ENCODE measurements around the gene ARHGEF3. TPM values are rescaled to one million over a fixed set of nuclear protein-coding genes. Genes with fewer than 3 reads are reported as not detected.
"Not testable (repeated sequence)": the region's sequence is repeated elsewhere in the genome, so short reads cannot be mapped to it uniquely, and the experiment has no call there.

Gene ARHGEF3
- total RNA-seq, 1 donor: 21.7 TPM

DNA sequence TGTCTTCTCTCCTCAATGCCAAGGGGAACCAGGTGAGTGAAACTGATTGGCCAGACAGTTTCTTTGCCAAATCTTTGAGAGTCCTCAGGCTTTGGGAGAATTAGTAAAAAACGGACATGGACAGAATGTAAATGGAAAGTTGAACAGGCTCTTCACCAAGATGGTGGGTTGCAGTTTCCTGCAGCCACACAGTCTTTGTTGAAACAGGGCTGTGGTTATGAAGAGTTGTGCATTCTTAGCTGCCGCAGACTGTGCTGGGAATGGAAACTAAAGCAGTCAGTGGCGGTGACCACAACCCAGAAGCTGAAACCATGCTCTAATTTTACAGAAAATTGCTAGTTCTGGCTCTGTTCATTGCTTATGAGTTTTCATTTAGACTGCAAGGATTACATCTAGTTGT is 76.6 kb downstream of the ARHGEF3 start:
- Histone ChIP-seq H3K9me3 (ENCODE audit: low read depth, low read length) (no peaks in the 10 kb centered on the region), H3K4me3 (ENCODE audit: insufficient read depth, low read length) (no peak overlapping the region), H3K79me2 (ENCODE audit: insufficient read depth, low read length) (no peaks in the 10 kb centered on the region), H3K4me1 (ENCODE audit: insufficient read depth, low read length) (no peaks in the 10 kb centered on the region), H2AFZ (ENCODE audit: low read length) (no peak overlapping the region), H3K27me3 (ENCODE audit: insufficient read depth, low read length) (no peaks in the 10 kb centered on the region), H3K36me3 (ENCODE audit: insufficient read depth, low read length) (no peaks in the 10 kb centered on the region), H3K27ac (ENCODE audit: low read depth, low read length) (no peak overlapping the region), H4K20me1 (ENCODE audit: insufficient read depth, low read length) (no peaks in the 10 kb centered on the region), H3K4me2 (ENCODE audit: insufficient read depth, low read length) (no peak overlapping the region)
- no peak for TF ChIP-seq CTCF (IDR thresholded peaks at IDR 0.05; ENCODE audit: extremely low read depth, low read depth, low read length)
- no peak for DNase-seq (ENCODE audit: insufficient read length, low spot score, missing footprints)

DNA sequence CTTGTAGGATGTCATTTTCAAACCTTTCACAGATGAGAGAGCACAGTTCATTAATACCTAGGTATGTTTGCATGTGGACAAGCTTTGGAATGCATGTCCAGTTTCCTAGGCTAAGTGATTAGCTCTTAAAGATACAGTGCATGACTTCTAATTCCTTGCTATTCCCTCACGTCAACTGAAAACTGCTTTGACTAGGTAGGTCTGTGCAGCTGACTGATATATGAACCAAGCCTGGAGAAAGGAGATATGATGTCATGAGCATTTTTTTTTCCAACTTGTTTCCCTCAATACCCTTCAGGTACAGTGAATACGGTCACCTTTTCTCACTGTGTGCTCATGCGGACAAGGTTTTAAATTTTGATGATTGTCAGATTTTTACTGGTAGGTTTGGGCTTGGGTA is 77.1 kb downstream of the ARHGEF3 start:
- H2AFZ ChIP-seq (ENCODE audit: low read length): no peak overlapping the region
- H3K27ac ChIP-seq (ENCODE audit: low read depth, low read length): no peak overlapping the region
- H3K79me2 ChIP-seq (ENCODE audit: insufficient read depth, low read length): no peaks in the 10 kb centered on the region
- no peak overlapping the region for H3K4me2 ChIP-seq (ENCODE audit: insufficient read depth, low read length)
- H3K27me3 ChIP-seq (ENCODE audit: insufficient read depth, low read length): no peaks in the 10 kb centered on the region
- H3K4me1 ChIP-seq (ENCODE audit: insufficient read depth, low read length): no peaks in the 10 kb centered on the region
- no peaks in the 10 kb centered on the region for H3K9me3 ChIP-seq (ENCODE audit: low read depth, low read length)
- no peaks in the 10 kb centered on the region for H4K20me1 ChIP-seq (ENCODE audit: insufficient read depth, low read length)
- H3K4me3 ChIP-seq (ENCODE audit: insufficient read depth, low read length): no peak overlapping the region
- H3K36me3 ChIP-seq (ENCODE audit: insufficient read depth, low read length): no peaks in the 10 kb centered on the region
- no peak for TF ChIP-seq CTCF (IDR thresholded peaks at IDR 0.05; ENCODE audit: extremely low read depth, low read depth, low read length)
- no peak for DNase-seq (ENCODE audit: insufficient read length, low spot score, missing footprints)

DNA sequence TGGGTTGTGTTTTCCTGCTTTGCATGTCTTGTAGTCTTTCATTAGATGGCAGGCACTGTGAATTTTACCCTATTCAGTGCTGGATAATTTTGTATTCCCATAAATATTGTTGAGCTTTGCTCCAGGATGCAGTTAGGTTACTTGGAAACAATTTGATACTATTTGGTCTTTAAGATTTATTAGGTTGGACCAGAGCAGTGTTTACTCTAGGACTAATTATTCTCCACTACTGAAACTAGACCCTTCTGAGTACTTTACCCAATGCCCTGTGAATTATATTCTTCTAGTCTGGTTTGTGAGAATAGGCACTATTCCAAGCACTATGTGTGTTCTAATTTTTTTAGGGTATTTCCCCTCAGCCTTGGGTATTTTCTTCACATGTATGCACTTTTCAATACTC is 80.9 kb downstream of the ARHGEF3 start:
- no peaks in the 10 kb centered on the region for H3K79me2 ChIP-seq (ENCODE audit: insufficient read depth, low read length)
- no peaks in the 10 kb centered on the region for H3K36me3 ChIP-seq (ENCODE audit: insufficient read depth, low read length)
- H3K4me2 ChIP-seq (ENCODE audit: insufficient read depth, low read length): no peak overlapping the region
- H3K9me3 ChIP-seq (ENCODE audit: low read depth, low read length): no peaks in the 10 kb centered on the region
- no peaks in the 10 kb centered on the region for H3K27me3 ChIP-seq (ENCODE audit: insufficient read depth, low read length)
- no peak overlapping the region for H3K4me3 ChIP-seq (ENCODE audit: insufficient read depth, low read length)
- no peaks in the 10 kb centered on the region for H4K20me1 ChIP-seq (ENCODE audit: insufficient read depth, low read length)
- no peak for DNase-seq (ENCODE audit: insufficient read length, low spot score, missing footprints)
- no peak for TF ChIP-seq CTCF (IDR thresholded peaks at IDR 0.05; ENCODE audit: extremely low read depth, low read depth, low read length)
- no peaks in the 10 kb centered on the region for H3K4me1 ChIP-seq (ENCODE audit: insufficient read depth, low read length)
- H2AFZ ChIP-seq (ENCODE audit: low read length): no peak overlapping the region
- H3K27ac ChIP-seq (ENCODE audit: low read depth, low read length): no peak overlapping the region

GRCh38 chr3:56718809-56719208 is 82.9 kb downstream of the ARHGEF3 start:
- H3K27me3 ChIP-seq (ENCODE audit: insufficient read depth, low read length); H3K4me2 ChIP-seq (ENCODE audit: insufficient read depth, low read length); H3K36me3 ChIP-seq (ENCODE audit: insufficient read depth, low read length); H3K27ac ChIP-seq (ENCODE audit: low read depth, low read length); H4K20me1 ChIP-seq (ENCODE audit: insufficient read depth, low read length); DNase-seq (ENCODE audit: insufficient read length, low spot score, missing footprints); H3K79me2 ChIP-seq (ENCODE audit: insufficient read depth, low read length); H2AFZ ChIP-seq (ENCODE audit: low read length); H3K9me3 ChIP-seq (ENCODE audit: low read depth, low read length); H3K4me1 ChIP-seq (ENCODE audit: insufficient read depth, low read length); H3K4me3 ChIP-seq (ENCODE audit: insufficient read depth, low read length): not testable (repeated sequence)

GRCh38 chr3:56711344-56711743 is 90.4 kb downstream of the ARHGEF3 start:
- H2AFZ ChIP-seq (ENCODE audit: low read length): no peak overlapping the region
- no peak for DNase-seq (ENCODE audit: insufficient read length, low spot score, missing footprints)
- H3K4me1 ChIP-seq (ENCODE audit: insufficient read depth, low read length): no peaks in the 10 kb centered on the region
- no peaks in the 10 kb centered on the region for H3K79me2 ChIP-seq (ENCODE audit: insufficient read depth, low read length)
- no peak overlapping the region for H3K4me2 ChIP-seq (ENCODE audit: insufficient read depth, low read length)
- H4K20me1 ChIP-seq (ENCODE audit: insufficient read depth, low read length): no peaks in the 10 kb centered on the region
- H3K9me3 ChIP-seq (ENCODE audit: low read depth, low read length): no peaks in the 10 kb centered on the region
- no peaks in the 10 kb centered on the region for H3K36me3 ChIP-seq (ENCODE audit: insufficient read depth, low read length)
- H3K4me3 ChIP-seq (ENCODE audit: insufficient read depth, low read length): no peak overlapping the region
- H3K27me3 ChIP-seq (ENCODE audit: insufficient read depth, low read length): peaks cover 4% of the 10 kb centered on the region
- H3K27ac ChIP-seq (ENCODE audit: low read depth, low read length): no peak overlapping the region
- no peak for TF ChIP-seq CTCF (IDR thresholded peaks at IDR 0.05; ENCODE audit: extremely low read depth, low read depth, low read length)

- not testable (repeated sequence) for H3K4me1 ChIP-seq (ENCODE audit: insufficient read depth, low read length); H2AFZ ChIP-seq (ENCODE audit: low read length); H3K4me2 ChIP-seq (ENCODE audit: insufficient read depth, low read length); H3K79me2 ChIP-seq (ENCODE audit: insufficient read depth, low read length); H3K9me3 ChIP-seq (ENCODE audit: low read depth, low read length); H3K4me3 ChIP-seq (ENCODE audit: insufficient read depth, low read length); H3K27ac ChIP-seq (ENCODE audit: low read depth, low read length); H3K36me3 ChIP-seq (ENCODE audit: insufficient read depth, low read length); H3K27me3 ChIP-seq (ENCODE audit: insufficient read depth, low read length); DNase-seq (ENCODE audit: insufficient read length, low spot score, missing footprints); H4K20me1 ChIP-seq (ENCODE audit: insufficient read depth, low read length)
Measured at GRCh38 chr3:56707412-56707811, 94.3 kb downstream of the ARHGEF3 start.

Data from osteoblast (primary cell).